PC-9 (cell line): Measurements from ENCODE around the gene LCA5.

Experiments used
- CTCF ChIP-seq: fragments of 200-600 bp; sonication (generic); conservative IDR thresholded peaks from 2 replicates; pipeline ENCODE4 v1.6.1; 2017; ENCODE audit warnings: mixed run types, antibody characterized with exemption, mild to moderate bottlenecking, moderate library complexity
- EZH2 ChIP-seq: fragments of 200-600 bp; sonication (generic); IDR thresholded peaks from 2 replicates; pipeline ENCODE4 v1.8.0; 2017; ENCODE audit warnings: antibody characterized with exemption, low read depth

GRCh38 chr6:79466207-79466834 lies 70.9 kb downstream of the LCA5 start:
- TF ChIP-seq CTCF (peak; percentile 71), EZH2 (no peak)
